RWPE2 (cell line): ENCODE results near the gene CD79B.
"Not testable (repeated sequence)": the region's sequence is repeated elsewhere in the genome, so short reads cannot be mapped to it uniquely, and the experiment has no call there.

ENCODE experiments used
- ATAC-seq: fragments of 200-7000 bp; cut with Tn5 transposase; 3 replicates; pipeline ENCODE4 v1.9.1; 2021; ENCODE audit warnings: low read depth
- DNase-seq: peaks from one replicate; pipeline ENCODE4 v3.0.0-alpha.2; 2020; ENCODE audit warnings: low spot score
- H3K27ac ChIP-seq: fragments of 450-650 bp; 2 replicates; pipeline ENCODE4 v1.5.1; 2017; ENCODE audit warnings: mild to moderate bottlenecking; ENCODE audit not compliant: poor library complexity, severe bottlenecking
- H3K27me3 ChIP-seq: fragments of 250-450 bp; sonication (Bioruptor Pico); 2 replicates; pipeline ENCODE4 v1.5.1; 2021; ENCODE audit warnings: mild to moderate bottlenecking, moderate library complexity; ENCODE audit not compliant: insufficient read depth, poor library complexity, severe bottlenecking
- H3K36me3 ChIP-seq: fragments of 250-450 bp; sonication (Bioruptor Pico); 2 replicates; pipeline ENCODE4 v1.5.1; 2020; ENCODE audit warnings: low read depth, mild to moderate bottlenecking, moderate library complexity
- H3K4me1 ChIP-seq: fragments of 250-450 bp; sonication (Bioruptor Pico); 2 replicates; pipeline ENCODE4 v1.5.1; 2021; ENCODE audit warnings: mild to moderate bottlenecking, moderate library complexity; ENCODE audit not compliant: insufficient read depth, poor library complexity, severe bottlenecking
- H3K4me3 ChIP-seq: fragments of 250-450 bp; sonication (Bioruptor Pico); 2 replicates; pipeline ENCODE4 v1.5.1; 2021; ENCODE audit warnings: mild to moderate bottlenecking, moderate library complexity; ENCODE audit not compliant: severe bottlenecking
- H3K9me3 ChIP-seq: fragments of 250-450 bp; sonication (Bioruptor Pico); 2 replicates; pipeline ENCODE4 v1.5.1; 2021; ENCODE audit warnings: mild to moderate bottlenecking, moderate library complexity; ENCODE audit not compliant: severe bottlenecking
- TF ChIP-seq, protein P1 (sequence below): fragments of 450-650 bp; IDR thresholded peaks from one replicate; pipeline ENCODE4 v1.5.1; 2017; ENCODE audit warnings: mild to moderate bottlenecking, moderate library complexity; ENCODE audit not compliant: poor library complexity, severe bottlenecking

CD79B gene

DNA sequence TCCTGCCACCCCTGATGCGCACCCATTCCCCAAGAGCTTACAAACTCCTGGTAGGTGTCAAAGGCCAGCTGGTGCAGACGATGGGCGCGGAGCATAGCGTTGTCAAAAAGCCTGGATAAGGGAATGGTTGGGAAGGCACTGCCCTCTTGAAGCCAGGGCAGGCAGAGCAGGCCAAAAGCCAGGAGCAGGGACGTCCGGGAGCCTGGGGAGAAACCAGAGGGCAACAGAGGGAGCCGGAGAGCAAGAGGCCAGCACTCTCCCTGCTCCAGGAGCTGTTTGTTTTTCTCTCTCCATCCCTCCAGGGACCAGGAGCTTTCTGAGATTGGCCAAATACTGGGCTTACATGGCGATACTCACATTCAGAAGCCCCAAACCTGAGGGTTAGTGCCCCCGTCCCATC lies 13.8 kb downstream of the CD79B start:
- H3K27ac ChIP-seq = no peak overlapping the region
- H3K9me3 ChIP-seq = no peaks in the 10 kb centered on the region
- H3K4me1 ChIP-seq = no peaks in the 10 kb centered on the region
- no peaks in the 10 kb centered on the region for H3K36me3 ChIP-seq
- peaks cover 2% of the 10 kb centered on the region for H3K27me3 ChIP-seq
- no peak overlapping the region for H3K4me3 ChIP-seq
- DNase-seq (no peak), ATAC-seq (no peak)
- TF ChIP-seq, protein P1, sequence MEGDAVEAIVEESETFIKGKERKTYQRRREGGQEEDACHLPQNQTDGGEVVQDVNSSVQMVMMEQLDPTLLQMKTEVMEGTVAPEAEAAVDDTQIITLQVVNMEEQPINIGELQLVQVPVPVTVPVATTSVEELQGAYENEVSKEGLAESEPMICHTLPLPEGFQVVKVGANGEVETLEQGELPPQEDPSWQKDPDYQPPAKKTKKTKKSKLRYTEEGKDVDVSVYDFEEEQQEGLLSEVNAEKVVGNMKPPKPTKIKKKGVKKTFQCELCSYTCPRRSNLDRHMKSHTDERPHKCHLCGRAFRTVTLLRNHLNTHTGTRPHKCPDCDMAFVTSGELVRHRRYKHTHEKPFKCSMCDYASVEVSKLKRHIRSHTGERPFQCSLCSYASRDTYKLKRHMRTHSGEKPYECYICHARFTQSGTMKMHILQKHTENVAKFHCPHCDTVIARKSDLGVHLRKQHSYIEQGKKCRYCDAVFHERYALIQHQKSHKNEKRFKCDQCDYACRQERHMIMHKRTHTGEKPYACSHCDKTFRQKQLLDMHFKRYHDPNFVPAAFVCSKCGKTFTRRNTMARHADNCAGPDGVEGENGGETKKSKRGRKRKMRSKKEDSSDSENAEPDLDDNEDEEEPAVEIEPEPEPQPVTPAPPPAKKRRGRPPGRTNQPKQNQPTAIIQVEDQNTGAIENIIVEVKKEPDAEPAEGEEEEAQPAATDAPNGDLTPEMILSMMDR = no peak

DNA sequence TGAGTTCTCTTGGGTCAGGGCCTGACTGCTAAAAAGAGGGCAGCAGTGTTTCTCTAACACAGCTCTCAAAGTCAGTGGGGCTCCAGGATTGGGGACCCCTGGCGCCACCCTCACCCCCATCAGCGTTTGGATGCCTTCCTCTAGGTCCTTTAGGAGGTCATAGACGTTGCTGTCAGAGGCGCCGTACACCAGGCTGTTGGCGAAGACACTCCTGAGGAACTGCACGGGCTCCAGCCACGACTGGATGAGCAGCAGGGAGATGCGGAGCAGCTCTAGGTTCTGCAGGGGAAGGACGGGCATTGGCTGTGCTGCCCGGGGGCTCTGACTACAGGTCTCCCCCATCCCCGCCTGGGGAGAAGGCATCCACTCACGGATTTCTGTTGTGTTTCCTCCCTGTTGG lies 14.5 kb downstream of the CD79B start:
- Histone ChIP-seq H3K9me3 (no peaks in the 10 kb centered on the region), H3K4me1 (no peaks in the 10 kb centered on the region), H3K36me3 (no peaks in the 10 kb centered on the region), H3K27ac (no peak overlapping the region), H3K4me3 (no peak overlapping the region), H3K27me3 (peaks cover 2% of the 10 kb centered on the region)
- ATAC-seq = no peak
- TF ChIP-seq, protein P1 = no peak
- no peak for DNase-seq

DNA sequence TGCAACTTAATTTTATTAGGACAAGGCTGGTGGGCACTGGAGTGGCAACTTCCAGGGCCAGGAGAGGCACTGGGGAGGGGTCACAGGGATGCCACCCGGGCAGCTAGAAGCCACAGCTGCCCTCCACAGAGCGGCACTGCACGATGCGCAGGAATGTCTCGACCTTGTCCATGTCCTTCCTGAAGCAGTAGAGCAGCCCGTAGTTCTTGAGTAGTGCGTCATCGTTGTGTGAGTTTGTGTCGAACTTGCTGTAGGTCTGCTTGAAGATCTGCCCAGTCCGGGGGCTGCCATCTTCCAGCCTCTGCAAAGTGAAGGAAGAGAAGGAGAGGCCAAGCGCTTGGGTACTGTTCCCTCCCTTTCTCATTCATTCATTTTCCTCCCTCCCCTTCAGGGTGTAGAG lies 14.9 kb downstream of the CD79B start:
- not testable (repeated sequence) for H3K4me1 ChIP-seq, H3K27ac ChIP-seq, H3K27me3 ChIP-seq, H3K9me3 ChIP-seq, DNase-seq, ATAC-seq, H3K36me3 ChIP-seq, H3K4me3 ChIP-seq

DNA sequence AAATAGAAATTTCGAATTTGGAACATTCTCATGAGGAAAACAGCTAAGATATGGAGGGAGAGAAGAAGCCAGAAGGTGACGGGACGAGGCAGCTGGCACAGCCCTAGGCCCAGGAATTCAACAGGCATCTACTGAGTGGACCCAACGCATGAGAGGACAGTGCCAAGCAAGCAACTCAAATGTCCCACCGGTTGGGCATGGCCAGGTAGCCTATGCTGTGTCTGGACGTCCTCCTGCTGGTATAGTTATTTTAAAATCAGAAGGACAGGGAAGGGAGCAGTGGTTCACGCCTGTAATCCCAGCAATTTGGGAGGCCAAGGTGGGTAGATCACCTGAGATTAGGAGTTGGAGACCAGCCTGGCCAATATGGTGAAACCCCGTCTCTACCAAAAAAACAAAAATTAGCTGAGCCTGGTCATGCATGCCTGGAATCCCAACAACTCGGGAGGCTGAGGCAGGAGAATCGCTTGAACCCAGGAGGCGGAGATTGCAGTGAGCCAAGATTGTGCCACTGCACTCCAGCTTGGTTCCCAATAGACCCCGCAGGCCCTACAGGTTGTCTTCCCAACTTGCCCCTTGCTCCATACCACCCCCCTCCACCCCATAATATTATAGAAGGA lies 15.5 kb downstream of the CD79B start:
- Histone ChIP-seq H3K27me3 (peaks cover 2% of the 10 kb centered on the region), H3K36me3 (no peaks in the 10 kb centered on the region), H3K4me3 (no peak overlapping the region), H3K9me3 (no peaks in the 10 kb centered on the region), H3K27ac (no peak overlapping the region), H3K4me1 (no peaks in the 10 kb centered on the region)
- DNase-seq (peak; percentile 4), ATAC-seq (no peak)
- TF ChIP-seq, protein P1 = no peak

DNA sequence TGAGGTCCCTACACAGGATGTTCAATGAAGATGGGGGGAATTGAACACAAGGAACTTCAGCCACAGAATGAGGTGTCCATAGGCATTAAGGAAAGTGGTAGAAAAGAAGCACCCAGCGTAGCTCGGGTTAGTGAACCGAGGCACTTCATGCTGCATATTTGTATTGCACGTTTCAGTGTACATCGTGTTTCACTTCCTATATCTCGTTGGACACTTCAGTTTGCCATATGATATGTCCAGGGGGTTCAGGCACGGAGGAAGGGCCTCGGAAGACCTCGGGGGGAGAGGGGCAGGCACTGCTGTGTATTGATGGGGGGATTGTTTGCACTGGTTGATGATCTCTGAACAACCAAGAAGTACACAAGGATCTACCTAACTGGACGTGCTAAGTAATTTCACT lies 16.4 kb downstream of the CD79B start:
- not testable (repeated sequence) for H3K27ac ChIP-seq, DNase-seq, H3K27me3 ChIP-seq, H3K4me1 ChIP-seq, H3K9me3 ChIP-seq, H3K4me3 ChIP-seq, ATAC-seq, H3K36me3 ChIP-seq

DNA sequence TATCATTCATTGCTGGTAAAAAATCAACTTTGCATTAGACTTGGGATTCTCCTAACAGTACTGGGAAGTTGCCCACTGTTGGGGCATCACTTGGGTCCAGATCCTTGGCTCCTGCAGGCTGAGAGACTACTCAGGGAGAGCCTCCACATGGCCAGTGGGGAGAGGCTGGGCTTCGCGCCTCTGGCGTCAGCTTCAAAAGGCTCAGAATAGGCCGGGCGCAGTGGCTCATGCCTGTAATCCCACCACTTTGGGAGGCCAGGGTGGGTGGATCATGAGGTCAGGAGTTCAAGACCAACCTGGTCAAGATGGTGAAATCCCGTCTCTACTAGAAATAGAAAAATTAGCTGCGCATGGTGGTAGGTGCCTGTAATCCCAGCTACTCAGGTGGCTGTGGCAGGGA lies 17.7 kb downstream of the CD79B start:
- H3K9me3 ChIP-seq = no peaks in the 10 kb centered on the region
- TF ChIP-seq, protein P1 = no peak
- no peaks in the 10 kb centered on the region for H3K4me1 ChIP-seq
- H3K36me3 ChIP-seq = no peaks in the 10 kb centered on the region
- peak; percentile 28 for DNase-seq
- H3K27ac ChIP-seq = no peak overlapping the region
- no peak for ATAC-seq
- peaks cover 2% of the 10 kb centered on the region for H3K27me3 ChIP-seq
- H3K4me3 ChIP-seq = no peak overlapping the region
